Naive B cell (primary cell): ENCODE data around the gene EP400. TPM values are rescaled to one million over a fixed set of nuclear protein-coding genes. Genes with fewer than 3 reads are reported as not detected.
A peak's percentile ranks its signal among the peaks of the same experiment; 100 is the strongest.

Source experiments
- ATAC-seq, 2 donors: fragments of 150-1000 bp; cut with Tn5 transposase; 2 replicates each; pipeline ENCODE4 v1.10.0; 2021; ENCODE audit warnings: low read depth in 2 of 2, mild to moderate bottlenecking in 2 of 2, moderate library complexity in 2 of 2
- DNase-seq: peaks from one replicate; pipeline ENCODE4 v3.0.0; 2022
- H3K27ac Mint-ChIP-seq, 6 donors: one replicate each; pipeline ENCODE4 v1.8.0; 2020 to 2022; ENCODE audit warnings: mild to moderate bottlenecking in 6 of 6, mixed read lengths in 6 of 6, moderate library complexity in 5 of 6, inconsistent platforms in 2 of 6
- H3K27me3 Mint-ChIP-seq, 3 donors: one replicate each; pipeline ENCODE4 v1.8.0; 2021 to 2022; ENCODE audit warnings: mixed read lengths in 3 of 3, mild to moderate bottlenecking in 1 of 3
- H3K36me3 Mint-ChIP-seq, 2 donors: one replicate each; pipeline ENCODE4 v1.8.0; 2020 to 2022; ENCODE audit warnings: mixed read lengths in 2 of 2, inconsistent platforms in 1 of 2, mild to moderate bottlenecking in 1 of 2
- H3K4me1 Mint-ChIP-seq, 3 donors: one replicate each; pipeline ENCODE4 v1.8.0; 2020 to 2022; ENCODE audit warnings: mixed read lengths in 3 of 3, inconsistent platforms in 1 of 3, mild to moderate bottlenecking in 1 of 3, moderate library complexity in 1 of 3
- H3K4me3 Mint-ChIP-seq, 8 donors: one replicate each; pipeline ENCODE4 v1.8.0; 2020 to 2022; ENCODE audit warnings: mild to moderate bottlenecking in 8 of 8, mixed read lengths in 8 of 8, moderate library complexity in 8 of 8, inconsistent platforms in 2 of 8
- H3K9me3 Mint-ChIP-seq, 7 donors: one replicate each; pipeline ENCODE4 v1.8.0; 2020 to 2022; ENCODE audit warnings: mixed read lengths in 7 of 7, mild to moderate bottlenecking in 5 of 7, inconsistent platforms in 2 of 7, moderate library complexity in 1 of 7
- polyA plus RNA-seq, 6 donors: library from polyadenylated mRNA; unstranded; fragments of 300-500 nt; fragmentation: Illumina TruSeq; gene quantifications; one replicate each; pipeline ENCODE4 v1.2.3, GENCODE V29; 2021; ENCODE audit warnings: low read depth in 6 of 6

Gene EP400
- polyA plus RNA-seq, 6 donors from 2014 or later: 5.8 to 11.7 (median 6.4) TPM

GRCh38 chr12:132053338-132054330 lies 103.9 kb downstream of the EP400 start:
- H3K27me3 Mint-ChIP-seq: no peaks in the 10 kb centered on the region
- DNase-seq (no peak), ATAC-seq (peak in 1 of 2 donors; percentile 34)
- H3K27ac Mint-ChIP-seq: peak overlapping the region in 2 of 6 donors; percentile 61 to 76
- H3K4me3 Mint-ChIP-seq: peak overlapping the region in 3 of 8 donors; percentile 11 to 83 (median 82)
- H3K36me3 Mint-ChIP-seq: peaks cover 26 to 40% of the 10 kb centered on the region in 2 donors
- H3K4me1 Mint-ChIP-seq: peaks cover 38 to 44% (median 41%) of the 10 kb centered on the region in 3 donors
- H3K9me3 Mint-ChIP-seq: no peaks in the 10 kb centered on the region

- DNase-seq (no peak), ATAC-seq (no peak)
- peak overlapping the region in 4 of 8 donors; percentile 12 to 83 (median 36) for H3K4me3 Mint-ChIP-seq
- peaks cover 18 to 29% of the 10 kb centered on the region in 2 donors for H3K36me3 Mint-ChIP-seq
- peak overlapping the region in 3 of 6 donors; percentile 42 to 89 (median 70) for H3K27ac Mint-ChIP-seq
- H3K27me3 Mint-ChIP-seq: no peaks in the 10 kb centered on the region
- H3K4me1 Mint-ChIP-seq: peaks cover 38 to 40% (median 39%) of the 10 kb centered on the region in 3 donors
- no peaks in the 10 kb centered on the region for H3K9me3 Mint-ChIP-seq
Measured at GRCh38 chr12:132054983-132055382, 105.2 kb downstream of the EP400 start.

GRCh38 chr12:132055535-132056096 lies 105.9 kb downstream of the EP400 start:
- Mint-ChIP-seq H3K4me1 (peaks cover 38 to 42% (median 40%) of the 10 kb centered on the region in 3 donors), H3K27me3 (no peaks in the 10 kb centered on the region), H3K27ac (peak overlapping the region in 3 of 6 donors; percentile 70 to 89 (median 73)), H3K36me3 (peaks cover 16 to 24% of the 10 kb centered on the region in 2 donors), H3K4me3 (peak overlapping the region in 4 of 8 donors; percentile 24 to 62 (median 42)), H3K9me3 (no peaks in the 10 kb centered on the region)
- ATAC-seq (no peak), DNase-seq (no peak)

GRCh38 chr12:132056320-132056719 lies 106.6 kb downstream of the EP400 start:
- Mint-ChIP-seq H3K4me3 (peak overlapping the region in 5 of 8 donors; percentile 48 to 80 (median 57)), H3K9me3 (no peaks in the 10 kb centered on the region), H3K27me3 (no peaks in the 10 kb centered on the region), H3K4me1 (peaks cover 38 to 48% (median 40%) of the 10 kb centered on the region in 3 donors), H3K27ac (peak overlapping the region in 2 of 6 donors; percentile 57 to 70), H3K36me3 (peaks cover 14 to 24% of the 10 kb centered on the region in 2 donors)
- ATAC-seq: peak; percentile 71
- DNase-seq: no peak

GRCh38 chr12:132056951-132057350 lies 107.2 kb downstream of the EP400 start:
- peak; percentile 20 for DNase-seq
- peak; percentile 85 for ATAC-seq
- Mint-ChIP-seq H3K4me3 (peak overlapping the region in 5 of 8 donors; percentile 17 to 75 (median 52)), H3K36me3 (peaks cover 14 to 25% of the 10 kb centered on the region in 2 donors), H3K9me3 (no peaks in the 10 kb centered on the region), H3K27me3 (no peaks in the 10 kb centered on the region), H3K27ac (peak overlapping the region in 4 of 6 donors; percentile 9 to 70 (median 49)), H3K4me1 (peaks cover 38 to 50% (median 40%) of the 10 kb centered on the region in 3 donors)

GRCh38 chr12:132057691-132058090 lies 107.9 kb downstream of the EP400 start:
- peaks cover 14 to 32% of the 10 kb centered on the region in 2 donors for H3K36me3 Mint-ChIP-seq
- peak overlapping the region in 4 of 6 donors; percentile 43 to 80 (median 56) for H3K27ac Mint-ChIP-seq
- H3K4me1 Mint-ChIP-seq: peaks cover 40 to 50% (median 41%) of the 10 kb centered on the region in 3 donors
- DNase-seq: no peak
- ATAC-seq: no peak
- H3K9me3 Mint-ChIP-seq: no peaks in the 10 kb centered on the region
- no peaks in the 10 kb centered on the region for H3K27me3 Mint-ChIP-seq
- H3K4me3 Mint-ChIP-seq: peak overlapping the region in 1 of 8 donors; percentile 2

- no peak overlapping the region for H3K4me3 Mint-ChIP-seq
- peaks cover 49 to 58% (median 51%) of the 10 kb centered on the region in 3 donors for H3K4me1 Mint-ChIP-seq
- H3K27me3 Mint-ChIP-seq: no peaks in the 10 kb centered on the region
- H3K27ac Mint-ChIP-seq: peak overlapping the region in 2 of 6 donors; percentile 2 to 14
- H3K9me3 Mint-ChIP-seq: no peaks in the 10 kb centered on the region
- no peak for DNase-seq
- no peak for ATAC-seq
- H3K36me3 Mint-ChIP-seq: peaks cover 16 to 23% of the 10 kb centered on the region in 2 donors
Measured at GRCh38 chr12:132061197-132061596, 111.5 kb downstream of the EP400 start.

GRCh38 chr12:132061641-132062430 lies 112.1 kb downstream of the EP400 start:
- Mint-ChIP-seq H3K27me3 (no peaks in the 10 kb centered on the region), H3K4me1 (peaks cover 49 to 57% (median 51%) of the 10 kb centered on the region in 3 donors), H3K36me3 (peaks cover 20 to 23% of the 10 kb centered on the region in 2 donors), H3K9me3 (no peaks in the 10 kb centered on the region), H3K4me3 (no peak overlapping the region), H3K27ac (peak overlapping the region in 2 of 6 donors; percentile 29 to 41)
- DNase-seq (no peak), ATAC-seq (no peak)

GRCh38 chr12:132062481-132062880 lies 112.7 kb downstream of the EP400 start:
- Mint-ChIP-seq H3K4me1 (peaks cover 43 to 57% (median 49%) of the 10 kb centered on the region in 3 donors), H3K9me3 (no peaks in the 10 kb centered on the region), H3K27ac (peak overlapping the region in 1 of 6 donors; percentile 88), H3K27me3 (no peaks in the 10 kb centered on the region), H3K36me3 (peaks cover 20 to 23% of the 10 kb centered on the region in 2 donors), H3K4me3 (no peak overlapping the region)
- ATAC-seq: no peak
- no peak for DNase-seq

- H3K4me3 Mint-ChIP-seq: peak overlapping the region in 3 of 8 donors; percentile 29 to 90 (median 32)
- H3K27ac Mint-ChIP-seq: peak overlapping the region in 3 of 6 donors; percentile 33 to 66 (median 57)
- ATAC-seq: no peak
- no peaks in the 10 kb centered on the region for H3K27me3 Mint-ChIP-seq
- peaks cover 20 to 23% of the 10 kb centered on the region in 2 donors for H3K36me3 Mint-ChIP-seq
- peaks cover 44 to 53% (median 50%) of the 10 kb centered on the region in 3 donors for H3K4me1 Mint-ChIP-seq
- no peak for DNase-seq
- no peaks in the 10 kb centered on the region for H3K9me3 Mint-ChIP-seq
Measured at GRCh38 chr12:132063491-132063890, 113.7 kb downstream of the EP400 start.

GRCh38 chr12:132064631-132065030 lies 114.9 kb downstream of the EP400 start:
- Mint-ChIP-seq H3K4me1 (peaks cover 52 to 60% (median 60%) of the 10 kb centered on the region in 3 donors), H3K27me3 (no peaks in the 10 kb centered on the region), H3K27ac (peak overlapping the region; percentile 65 to 97 (median 88)), H3K9me3 (no peaks in the 10 kb centered on the region), H3K36me3 (peaks cover 20 to 23% of the 10 kb centered on the region in 2 donors), H3K4me3 (peak overlapping the region; percentile 65 to 90 (median 74))
- peak; percentile 49 for DNase-seq
- ATAC-seq: peak; percentile 73 to 75

- Mint-ChIP-seq H3K4me3 (peak overlapping the region; percentile 9 to 91 (median 80)), H3K36me3 (peaks cover 17 to 23% of the 10 kb centered on the region in 2 donors), H3K27me3 (no peaks in the 10 kb centered on the region), H3K27ac (peak overlapping the region in 5 of 6 donors; percentile 78 to 97 (median 92)), H3K9me3 (no peaks in the 10 kb centered on the region), H3K4me1 (peaks cover 53 to 66% (median 64%) of the 10 kb centered on the region in 3 donors)
- peak in 1 of 2 donors; percentile 24 for ATAC-seq
- DNase-seq: no peak
Measured at GRCh38 chr12:132065203-132065602, 115.5 kb downstream of the EP400 start.
